ENCODE results near the gene GRIN3B. TPM values are rescaled to one million over a fixed set of nuclear protein-coding genes. Genes with fewer than 3 reads are reported as not detected.

Gene GRIN3B
- total RNA-seq, 6 donors from 2014 or later: 0.06 to 18.9 (median 5.6) TPM

- H3K4me1 ChIP-seq: peaks cover 37 to 50% (median 43%) of the 10 kb centered on the region in 4 donors
Observed at GRCh38 chr19:1014161-1015060, 14.2 kb downstream of the GRIN3B start.

GRCh38 chr19:1015061-1015781, 15.0 kb downstream of the GRIN3B start:
- DNase-seq: peak in 1 of 2 donors; percentile 81
- Histone ChIP-seq H3K9me3 (no peaks in the 10 kb centered on the region), H3K27me3 (no peaks in the 10 kb centered on the region), H3K4me3 (no peak overlapping the region), H3K4me1 (peaks cover 42 to 58% (median 48%) of the 10 kb centered on the region in 4 donors), H3K36me3 (peaks cover 13 to 48% (median 44%) of the 10 kb centered on the region in 4 donors), H3K27ac (no peak overlapping the region)
- TF ChIP-seq EP300 (IDR thresholded peaks at IDR 0.05) (no peak), POLR2A (IDR thresholded peaks at IDR 0.05) (no peak), POLR2AphosphoS5 (IDR thresholded peaks at IDR 0.05) (no peak), CTCF (IDR thresholded peaks at IDR 0.05) (no peak)
- ATAC-seq (ENCODE audit: low FRiP score in 2 of 2): no peak
- WGBS, 2 donors: 92 to 93% methylated on average over 7 to 26 of the region's 29 CpGs

More at GRCh38 chr19:1014161-1015060, 14.2 kb downstream of the GRIN3B start:
- Histone ChIP-seq H3K27me3 (no peaks in the 10 kb centered on the region), H3K4me3 (no peak overlapping the region), H3K9me3 (no peaks in the 10 kb centered on the region), H3K36me3 (peaks cover 13 to 55% (median 53%) of the 10 kb centered on the region in 4 donors), H3K27ac (no peak overlapping the region)
- ATAC-seq (ENCODE audit: low FRiP score in 2 of 2) (no peak), DNase-seq (peak in 1 of 2 donors; percentile 84)
- 95 to 96% methylated on average over 36 to 37 of the region's 49 CpGs for WGBS, 2 donors
- no peak for TF ChIP-seq POLR2AphosphoS5 (IDR thresholded peaks at IDR 0.05)
- TF ChIP-seq EP300 (IDR thresholded peaks at IDR 0.05): no peak
- TF ChIP-seq CTCF (IDR thresholded peaks at IDR 0.05): no peak

GRCh38 chr19:1015782-1016646, 15.8 kb downstream of the GRIN3B start:
- Histone ChIP-seq H3K36me3 (peaks cover 9 to 40% (median 37%) of the 10 kb centered on the region in 4 donors), H3K9me3 (no peaks in the 10 kb centered on the region), H3K4me1 (peaks cover 42 to 60% (median 48%) of the 10 kb centered on the region in 4 donors), H3K27ac (peak overlapping the region; percentile 8 to 96 (median 54)), H3K4me3 (no peak overlapping the region), H3K27me3 (no peaks in the 10 kb centered on the region)
- DNase-seq (peak in 1 of 2 donors; percentile 72), ATAC-seq (ENCODE audit: low FRiP score in 2 of 2) (no peak)
- 68 to 78% methylated on average over 11 to 23 of the region's 31 CpGs for WGBS, 2 donors
- no peak for TF ChIP-seq EP300 (IDR thresholded peaks at IDR 0.05)
- TF ChIP-seq CTCF (IDR thresholded peaks at IDR 0.05): no peak
- no peak for TF ChIP-seq POLR2A (IDR thresholded peaks at IDR 0.05)
- TF ChIP-seq POLR2AphosphoS5 (IDR thresholded peaks at IDR 0.05): no peak

GRCh38 chr19:1016647-1017114, 16.5 kb downstream of the GRIN3B start:
- ATAC-seq (ENCODE audit: low FRiP score in 2 of 2) (no peak), DNase-seq (peak in 1 of 2 donors; percentile 49)
- H3K9me3 ChIP-seq: no peaks in the 10 kb centered on the region
- TF ChIP-seq CTCF (IDR thresholded peaks at IDR 0.05) (no peak), POLR2AphosphoS5 (IDR thresholded peaks at IDR 0.05) (peak in 1 of 2 donors; percentile 62)
- H3K27ac ChIP-seq: peak overlapping the region; percentile 40 to 96 (median 54)
- H3K36me3 ChIP-seq: peaks cover 4 to 34% (median 30%) of the 10 kb centered on the region in 4 donors
- 20 to 38% methylated on average over 1 to 12 of the region's 12 CpGs for WGBS, 2 donors
- H3K4me1 ChIP-seq: peaks cover 43 to 62% (median 49%) of the 10 kb centered on the region in 4 donors
- no peak overlapping the region for H3K4me3 ChIP-seq
- H3K27me3 ChIP-seq: no peaks in the 10 kb centered on the region
